K562 (cell line): ENCODE data around the gene USP49. TPM values are rescaled to one million over a fixed set of nuclear protein-coding genes. Genes with fewer than 3 reads are reported as not detected.

ENCODE experiments used
- ATAC-seq: fragments of 200-7000 bp; cut with Tn5 transposase; 3 replicates; pipeline ENCODE4 v1.9.1; 2020; ENCODE audit warnings: moderate library complexity
- BruUV-seq: library from RNA; stranded (reverse); fragments of 400-500 nt; replicated peaks from 2 replicates; lab custom pipeline; 2021; lab: Mats Ljungman, UMichigan
- CTCF ChIA-PET: fragments of 300-600 bp; formaldehyde crosslinking; extraction: SDS; loops from one replicate; lab custom pipeline; 2021; ENCODE audit warnings: low intra/inter-chr PET ratio; lab: Yijun Ruan, JAX
- POLR2A ChIA-PET: fragments of 300-600, 350-650 bp; sonication (Branson Sonifier 250); formaldehyde crosslinking; extraction: SDS; loops from one replicate; lab custom pipeline; 2021; ENCODE audit warnings: antibody characterized with exemption, inconsistent platforms; lab: Yijun Ruan, JAX
- DNase-seq, 4 experiments: peaks; one replicate each; pipeline versions ENCODE4 v3.0.0 to v3.0.0-alpha.2; 2011 to 2018; ENCODE audit warnings: low spot score in 3 of 4, mixed read lengths in 3 of 4; ENCODE audit errors: extremely low read depth in 1 of 4
- FAIRE-seq: peaks from 2 replicates; lab custom pipeline; 2011; peaks lifted over from hg19 to GRCh38; lab: Jason Lieb, UNC
- H2AFZ ChIP-seq: 2 replicates; pipeline ENCODE4 v1.6.0; 2011; ENCODE audit warnings: low read depth, low read length, control low read depth, inconsistent platforms
- H3K27ac ChIP-seq: fragments of 200-600 bp; 3 replicates; pipeline ENCODE4 v1.8.0; 2011; ENCODE audit warnings: low read depth, mild to moderate bottlenecking, control low read depth, inconsistent platforms, low read length, moderate library complexity, mixed read lengths; ENCODE audit errors: extremely low read depth
- H3K27me3 ChIP-seq, 2 experiments: fragments of 300-600 bp in 1 of 2; 2 replicates in 1 of 2; 3 replicates in 1 of 2; pipeline versions ENCODE4 v1.6.0 to v1.8.0; 2011; ENCODE audit warnings: inconsistent platforms in 2 of 2, low read length in 2 of 2, mild to moderate bottlenecking in 1 of 2, mixed read lengths in 1 of 2, moderate library complexity in 1 of 2; ENCODE audit not compliant: control insufficient read depth in 2 of 2, insufficient read depth in 2 of 2
- H3K36me3 ChIP-seq: fragments of 300-600 bp; 3 replicates; pipeline ENCODE4 v1.8.0; 2011; ENCODE audit warnings: mild to moderate bottlenecking, low read length, inconsistent platforms; ENCODE audit not compliant: control insufficient read depth, insufficient read depth
- H3K4me1 ChIP-seq, 2 experiments: fragments of 200-600 bp in 1 of 2; replicated peaks in 1 of 2; 2 replicates in 1 of 2; 3 replicates in 1 of 2; pipeline versions ENCODE4 v1.5.1 to v1.8.0; 2011; ENCODE audit warnings: inconsistent platforms in 2 of 2, low read length in 2 of 2, mild to moderate bottlenecking in 1 of 2, mixed read lengths in 1 of 2, moderate library complexity in 1 of 2; ENCODE audit not compliant: control insufficient read depth in 2 of 2, insufficient read depth in 2 of 2
- H3K4me2 ChIP-seq: 2 replicates; pipeline ENCODE4 v1.6.1; 2011; ENCODE audit warnings: low read length, control low read depth, inconsistent platforms, mixed read lengths; ENCODE audit not compliant: insufficient read depth
- H3K4me3 ChIP-seq: fragments of 200-600 bp; sonication (generic), shearing (Covaris generic); 2 replicates; pipeline ENCODE4 v1.5.1; 2016; ENCODE audit warnings: control low read depth, inconsistent platforms
- H3K79me2 ChIP-seq: fragments of 200-600 bp; 3 replicates; pipeline ENCODE4 v1.8.0; 2011; ENCODE audit warnings: low read length, inconsistent platforms; ENCODE audit not compliant: control insufficient read depth, insufficient read depth
- H3K9ac ChIP-seq, 2 experiments: 2 replicates each; pipeline versions ENCODE4 v1.6.0 to v1.6.1; 2011; ENCODE audit warnings: low read depth in 2 of 2, low read length in 2 of 2, control low read depth in 1 of 2, inconsistent platforms in 1 of 2, mild to moderate bottlenecking in 1 of 2, mixed read lengths in 1 of 2; ENCODE audit not compliant: insufficient read depth in 1 of 2
- H3K9me1 ChIP-seq: one replicate; pipeline ENCODE4 v1.6.0; 2011; ENCODE audit warnings: inconsistent platforms, mild to moderate bottlenecking, low read length, moderate library complexity; ENCODE audit not compliant: control insufficient read depth, insufficient read depth
- H3K9me3 ChIP-seq: replicated peaks from 2 replicates; pipeline ENCODE4 v1.5.1; 2011; ENCODE audit warnings: low read depth, low read length, inconsistent platforms; ENCODE audit not compliant: control insufficient read depth, insufficient read depth
- H4K20me1 ChIP-seq: replicated peaks from 2 replicates; pipeline ENCODE4 v1.6.1; 2011; ENCODE audit warnings: low read length, inconsistent platforms, mixed read lengths; ENCODE audit not compliant: control insufficient read depth, insufficient read depth
- DNMT1 ChIP-seq: fragments of 450-650 bp; IDR thresholded peaks from 2 replicates; pipeline ENCODE4 v1.6.1; 2016; ENCODE audit warnings: antibody characterized with exemption, mild to moderate bottlenecking
- NFRKB ChIP-seq: fragments of 450-650 bp; IDR thresholded peaks from 2 replicates; pipeline ENCODE4 v1.6.1; 2016; ENCODE audit warnings: low read depth
- NKRF ChIP-seq: fragments of 450-650 bp; IDR thresholded peaks from 2 replicates; pipeline ENCODE4 v1.6.1; 2016; ENCODE audit warnings: borderline replicate concordance
- PCBP2 ChIP-seq: fragments of 200-400 bp; formaldehyde crosslinking; IDR thresholded peaks from 2 replicates; pipeline ENCODE4 v1.6.1; 2018; ENCODE audit warnings: low read length, low read depth, mild to moderate bottlenecking, moderate library complexity; ENCODE audit not compliant: poor library complexity, severe bottlenecking
- THAP7 ChIP-seq: fragments of 250-450 bp; sonication (Bioruptor Pico); IDR thresholded peaks from 2 replicates; pipeline ENCODE4 v1.5.0; 2021
- ZNF408 ChIP-seq: fragments of 250-450 bp; sonication (Bioruptor Pico); IDR thresholded peaks from 2 replicates; pipeline ENCODE4 v1.4.0; 2020; ENCODE audit warnings: low read depth, mild to moderate bottlenecking, moderate library complexity
- ZNF644 ChIP-seq: fragments of 200-800 bp; sonication (Bioruptor generic); IDR thresholded peaks from 2 replicates; pipeline ENCODE4 v1.6.1; 2016; ENCODE audit warnings: low read depth, missing genetic modification characterization, missing compliant biosample characterization
- whole genome bisulfite sequencing: fragments of 100-300 bp; shearing (Covaris generic); methylation state at CpG from one replicate; pipeline ENCODE4 v1.1.6; 2016; ENCODE audit warnings: low coverage, mixed read lengths; ENCODE audit not compliant: insufficient coverage; ENCODE audit errors: missing lambda C conversion rate; 5-methylcytosine and 5-hydroxymethylcytosine counted together
- in situ Hi-C: fragments of 300-500 bp; cut with MboI; formaldehyde crosslinking; loops from 4 replicates; pipeline ENCODE4 v1.15.0; 2018; ENCODE audit warnings: inconsistent platforms, mixed read lengths
- intact Hi-C: fragments of 100-400 bp; cut with micrococcal nuclease; formaldehyde crosslinking; loops from 2 replicates; pipeline ENCODE4 v1.14.2; 2022
- polyA plus RNA-seq, 8 experiments: library from polyadenylated mRNA; depleted of rRNA in 4 of 8; stranded (reverse) in 5 of 8; unstranded in 3 of 8; fragments of >200 nt; fragmentation: Nextera tagmentation in 2 of 8; fragmentation: Illumina TruSeq in 1 of 8; extraction: Ambion mirVana in 2 of 8; extraction: Trizol in 1 of 8; gene quantifications; 2 replicates each; pipeline versions ENCODE4 v1.2.1 to v1.2.3, GENCODE V29; 2011 to 2014; ENCODE audit warnings: inconsistent platforms in 1 of 8, missing spikeins in 1 of 8
- total RNA-seq, 7 experiments: library from RNA; depleted of rRNA in 6 of 7; stranded (reverse); fragments of >200 nt in 6 of 7; fragmentation: Illumina TruSeq in 2 of 7; extraction: Trizol in 2 of 7; gene quantifications; 2 replicates each; pipeline versions ENCODE4 v1.2.1 to v1.2.3, GENCODE V29; 2011 to 2021; ENCODE audit warnings: low replicate concordance in 1 of 7
- TF ChIP-seq, protein P1 (sequence below): sonication (generic); formaldehyde crosslinking; IDR thresholded peaks from 2 replicates; pipeline ENCODE4 v1.8.0; 2023; ENCODE audit warnings: mild to moderate bottlenecking, missing genetic modification reagents
- TF ChIP-seq, protein P2 (sequence below): sonication (generic); formaldehyde crosslinking; IDR thresholded peaks from 2 replicates; pipeline ENCODE4 v1.8.1; 2022; ENCODE audit warnings: missing genetic modification reagents

USP49 gene
- total and polyA plus RNA-seq, 9 of the 15 experiments (the other 6 are each of a cell fraction or from before 2014, with no cell fraction given): 1.0 to 9.9 (median 6.5) TPM

- intact Hi-C loops: loop anchor here (1.0 to 5.0 kb wide), 3 partner anchors 15 to 134 kb away; partner anchors contain the start of gene TOMM6
- peaks cover 47% of the 10 kb centered on the region for H3K36me3 ChIP-seq
- FAIRE-seq (peak; percentile 92), DNase-seq (peak; percentile 95 to 98 (median 96)), ATAC-seq (peak; percentile 89)
- peaks cover 80% of the 10 kb centered on the region for H3K79me2 ChIP-seq
- peak within 1 kb of the TSS; percentile 98 for H3K27ac ChIP-seq
- peak within 1 kb of the TSS; percentile 98 for H3K9ac ChIP-seq
- WGBS: under 1% methylated on average over 49 of the region's 55 CpGs
- H3K9me1 ChIP-seq: no peaks in the 10 kb centered on the region
- H3K9me3 ChIP-seq: no peaks in the 10 kb centered on the region
- H3K4me1 ChIP-seq: peaks cover 14 to 16% of the 10 kb centered on the region in 2 experiments; a peak in 4 of 5 replicates
- no peaks in the 10 kb centered on the region for H3K27me3 ChIP-seq
- CTCF ChIA-PET: interaction anchor here (0.8 to 2.6 kb wide), 3 partner anchors 123 to 135 kb away, joined by 4 to 11 read pairs (median 9); partner anchors contain the start of gene TOMM6
- 0 out of 2 replicates have a peak, but pooled peaks cover 4% of the 10 kb centered on the region for H4K20me1 ChIP-seq
- peak within 1 kb of the TSS; percentile 82 for H3K4me3 ChIP-seq
- no TSS peak for BruUV-seq
- peak within 1 kb of the TSS; percentile 96 for H3K4me2 ChIP-seq
- POLR2A ChIA-PET: interaction anchor here (0.6 to 11.8 kb wide), 22 partner anchors 11 to 827 kb away, joined by 3 to 166 read pairs (median 4); partner anchors contain the start of genes CCND3 and TOMM6
- peak within 1 kb of the TSS; percentile 98 for H2AFZ ChIP-seq
- in situ Hi-C loops: no loop called here
- TF ChIP-seq, protein P1, sequence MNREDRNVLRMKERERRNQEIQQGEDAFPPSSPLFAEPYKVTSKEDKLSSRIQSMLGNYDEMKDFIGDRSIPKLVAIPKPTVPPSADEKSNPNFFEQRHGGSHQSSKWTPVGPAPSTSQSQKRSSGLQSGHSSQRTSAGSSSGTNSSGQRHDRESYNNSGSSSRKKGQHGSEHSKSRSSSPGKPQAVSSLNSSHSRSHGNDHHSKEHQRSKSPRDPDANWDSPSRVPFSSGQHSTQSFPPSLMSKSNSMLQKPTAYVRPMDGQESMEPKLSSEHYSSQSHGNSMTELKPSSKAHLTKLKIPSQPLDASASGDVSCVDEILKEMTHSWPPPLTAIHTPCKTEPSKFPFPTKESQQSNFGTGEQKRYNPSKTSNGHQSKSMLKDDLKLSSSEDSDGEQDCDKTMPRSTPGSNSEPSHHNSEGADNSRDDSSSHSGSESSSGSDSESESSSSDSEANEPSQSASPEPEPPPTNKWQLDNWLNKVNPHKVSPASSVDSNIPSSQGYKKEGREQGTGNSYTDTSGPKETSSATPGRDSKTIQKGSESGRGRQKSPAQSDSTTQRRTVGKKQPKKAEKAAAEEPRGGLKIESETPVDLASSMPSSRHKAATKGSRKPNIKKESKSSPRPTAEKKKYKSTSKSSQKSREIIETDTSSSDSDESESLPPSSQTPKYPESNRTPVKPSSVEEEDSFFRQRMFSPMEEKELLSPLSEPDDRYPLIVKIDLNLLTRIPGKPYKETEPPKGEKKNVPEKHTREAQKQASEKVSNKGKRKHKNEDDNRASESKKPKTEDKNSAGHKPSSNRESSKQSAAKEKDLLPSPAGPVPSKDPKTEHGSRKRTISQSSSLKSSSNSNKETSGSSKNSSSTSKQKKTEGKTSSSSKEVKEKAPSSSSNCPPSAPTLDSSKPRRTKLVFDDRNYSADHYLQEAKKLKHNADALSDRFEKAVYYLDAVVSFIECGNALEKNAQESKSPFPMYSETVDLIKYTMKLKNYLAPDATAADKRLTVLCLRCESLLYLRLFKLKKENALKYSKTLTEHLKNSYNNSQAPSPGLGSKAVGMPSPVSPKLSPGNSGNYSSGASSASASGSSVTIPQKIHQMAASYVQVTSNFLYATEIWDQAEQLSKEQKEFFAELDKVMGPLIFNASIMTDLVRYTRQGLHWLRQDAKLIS: no peak
- peak; percentile 16; the same call in 1 of the 2 replicates for TF ChIP-seq ZNF644 (tag)
- TF ChIP-seq THAP7 (CRISPR knock-in tag): no peak
- 0 out of 2 replicates have a peak, but pooled peaks have one; percentile 60 for TF ChIP-seq NFRKB
- TF ChIP-seq PCBP2: no peak
- TF ChIP-seq, protein P2, sequence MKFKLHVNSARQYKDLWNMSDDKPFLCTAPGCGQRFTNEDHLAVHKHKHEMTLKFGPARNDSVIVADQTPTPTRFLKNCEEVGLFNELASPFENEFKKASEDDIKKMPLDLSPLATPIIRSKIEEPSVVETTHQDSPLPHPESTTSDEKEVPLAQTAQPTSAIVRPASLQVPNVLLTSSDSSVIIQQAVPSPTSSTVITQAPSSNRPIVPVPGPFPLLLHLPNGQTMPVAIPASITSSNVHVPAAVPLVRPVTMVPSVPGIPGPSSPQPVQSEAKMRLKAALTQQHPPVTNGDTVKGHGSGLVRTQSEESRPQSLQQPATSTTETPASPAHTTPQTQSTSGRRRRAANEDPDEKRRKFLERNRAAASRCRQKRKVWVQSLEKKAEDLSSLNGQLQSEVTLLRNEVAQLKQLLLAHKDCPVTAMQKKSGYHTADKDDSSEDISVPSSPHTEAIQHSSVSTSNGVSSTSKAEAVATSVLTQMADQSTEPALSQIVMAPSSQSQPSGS: no peak; the same call in 1 of the 2 replicates
- no peak for TF ChIP-seq DNMT1
- peak; percentile 99 for TF ChIP-seq NKRF
- no peak for TF ChIP-seq ZNF408 (CRISPR knock-in tag)
Observed at GRCh38 chr6:41920921-41921711, 25.9 kb upstream of the USP49 start, which contains the start of the genes BYSL and MED20. TSS of gene BYSL (plus strand) at chr6:41921499. CDS start at chr6:41921563, 64 bp downstream. TSS of gene MED20 (minus strand) at chr6:41921139. CDS start at chr6:41921018, 121 bp downstream.
